Measurements from ENCODE around the gene APPBP2.

DNA sequence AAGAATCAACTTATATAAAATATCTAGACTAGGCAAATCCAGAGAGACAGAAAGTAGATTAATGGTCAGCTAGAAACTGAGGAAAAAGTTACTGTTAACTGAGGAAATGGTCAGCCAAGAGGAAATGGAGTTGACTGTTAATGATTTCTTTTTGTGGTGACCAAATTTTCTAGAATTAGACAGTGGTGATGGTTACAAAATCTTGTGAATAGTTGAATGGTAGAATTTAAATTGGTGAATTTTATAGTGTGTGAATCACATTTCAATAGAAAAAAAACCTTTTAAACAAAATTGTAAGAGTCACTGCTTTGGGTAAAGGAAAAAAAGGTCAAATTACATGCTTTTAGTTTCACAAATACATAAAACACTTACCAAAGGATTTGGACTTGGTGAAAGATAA lies 30.0 kb downstream of the APPBP2 start:
- TF ChIP-seq, protein P1, sequence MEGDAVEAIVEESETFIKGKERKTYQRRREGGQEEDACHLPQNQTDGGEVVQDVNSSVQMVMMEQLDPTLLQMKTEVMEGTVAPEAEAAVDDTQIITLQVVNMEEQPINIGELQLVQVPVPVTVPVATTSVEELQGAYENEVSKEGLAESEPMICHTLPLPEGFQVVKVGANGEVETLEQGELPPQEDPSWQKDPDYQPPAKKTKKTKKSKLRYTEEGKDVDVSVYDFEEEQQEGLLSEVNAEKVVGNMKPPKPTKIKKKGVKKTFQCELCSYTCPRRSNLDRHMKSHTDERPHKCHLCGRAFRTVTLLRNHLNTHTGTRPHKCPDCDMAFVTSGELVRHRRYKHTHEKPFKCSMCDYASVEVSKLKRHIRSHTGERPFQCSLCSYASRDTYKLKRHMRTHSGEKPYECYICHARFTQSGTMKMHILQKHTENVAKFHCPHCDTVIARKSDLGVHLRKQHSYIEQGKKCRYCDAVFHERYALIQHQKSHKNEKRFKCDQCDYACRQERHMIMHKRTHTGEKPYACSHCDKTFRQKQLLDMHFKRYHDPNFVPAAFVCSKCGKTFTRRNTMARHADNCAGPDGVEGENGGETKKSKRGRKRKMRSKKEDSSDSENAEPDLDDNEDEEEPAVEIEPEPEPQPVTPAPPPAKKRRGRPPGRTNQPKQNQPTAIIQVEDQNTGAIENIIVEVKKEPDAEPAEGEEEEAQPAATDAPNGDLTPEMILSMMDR (IDR thresholded peaks at IDR 0.05; ENCODE audit: low read depth, low read length), result no peak
- TF ChIP-seq EZH2phosphoT487 (IDR thresholded peaks at IDR 0.05; ENCODE audit: low read depth), result no peak
